Upper lobe of right lung (tissue), 1 donor: ENCODE results near the gene ADAMTS12. TPM values are rescaled to one million over a fixed set of nuclear protein-coding genes. Genes with fewer than 3 reads are reported as not detected.

Experiments
- ATAC-seq: fragments of 200-7000 bp; cut with Tn5 transposase; one replicate; pipeline ENCODE4 v1.9.1; 2020; ENCODE audit warnings: mild to moderate bottlenecking, moderate library complexity
- DNase-seq: peaks from one replicate; pipeline ENCODE4 v3.0.0-alpha.2; 2020
- H3K27ac ChIP-seq: fragments of 200-600 bp; one replicate; pipeline ENCODE4 v1.8.0; 2022
- H3K27me3 ChIP-seq: fragments of 200-600 bp; one replicate; pipeline ENCODE4 v1.8.0; 2022; ENCODE audit warnings: mild to moderate bottlenecking
- H3K36me3 ChIP-seq: fragments of 200-600 bp; one replicate; pipeline ENCODE4 v1.8.0; 2022
- H3K4me1 ChIP-seq: fragments of 200-600 bp; one replicate; pipeline ENCODE4 v1.8.0; 2022
- H3K4me3 ChIP-seq: fragments of 200-600 bp; one replicate; pipeline ENCODE4 v1.8.0; 2022; ENCODE audit warnings: mild to moderate bottlenecking
- H3K9me3 ChIP-seq: fragments of 200-600 bp; one replicate; pipeline ENCODE4 v1.8.0; 2022
- CTCF ChIP-seq: fragments of 200-600 bp; IDR thresholded peaks from one replicate; pipeline ENCODE4 v1.8.0; 2022; ENCODE audit warnings: antibody characterized with exemption
- intact Hi-C: fragments of 100-400 bp; cut with DNase I; formaldehyde crosslinking; loops from one replicate; pipeline ENCODE4 v1.11.0; 2022
- total RNA-seq: library from RNA; stranded (reverse); fragmentation: NEBNext Ultra II Directional; extraction: Animal tissue kit (Norgen Biotek cat#: 25700); gene quantifications from one replicate; pipeline ENCODE4 v1.2.1, GENCODE V29; 2021
- donor health status: DM: no; HTN: yes; CAD: no; lungs with severe emphysema.

ADAMTS12 gene
- total RNA-seq, 1 donor from 2014 or later, result 11.2 TPM

GRCh38 chr5:33531824-33532223 is 360.0 kb downstream of the ADAMTS12 start:
- H3K27ac ChIP-seq, result no peak overlapping the region
- intact Hi-C loops, result no loop called here
- no peak overlapping the region for H3K4me3 ChIP-seq
- no peaks in the 10 kb centered on the region for H3K27me3 ChIP-seq
- DNase-seq (no peak), ATAC-seq (no peak)
- H3K4me1 ChIP-seq, result no peaks in the 10 kb centered on the region
- H3K36me3 ChIP-seq, result no peaks in the 10 kb centered on the region
- H3K9me3 ChIP-seq, result no peaks in the 10 kb centered on the region
- no peak for TF ChIP-seq CTCF

GRCh38 chr5:33531037-33531298 is 360.8 kb downstream of the ADAMTS12 start:
- no peak for TF ChIP-seq CTCF
- H3K27me3 ChIP-seq, result no peaks in the 10 kb centered on the region
- no peaks in the 10 kb centered on the region for H3K9me3 ChIP-seq
- intact Hi-C loops, result no loop called here
- DNase-seq (no peak), ATAC-seq (no peak)
- H3K4me3 ChIP-seq, result no peak overlapping the region
- no peaks in the 10 kb centered on the region for H3K4me1 ChIP-seq
- no peak overlapping the region for H3K27ac ChIP-seq
- no peaks in the 10 kb centered on the region for H3K36me3 ChIP-seq

GRCh38 chr5:33530183-33531036 is 361.4 kb downstream of the ADAMTS12 start:
- no peak for TF ChIP-seq CTCF
- intact Hi-C loops, result no loop called here
- H3K36me3 ChIP-seq, result no peaks in the 10 kb centered on the region

GRCh38 chr5:33527696-33528095 is 364.1 kb downstream of the ADAMTS12 start:
- H3K4me3 ChIP-seq, result no peak overlapping the region
- ATAC-seq (no peak), DNase-seq (no peak)
- H3K27ac ChIP-seq, result no peak overlapping the region
- H3K36me3 ChIP-seq, result no peaks in the 10 kb centered on the region
- TF ChIP-seq CTCF, result no peak
- intact Hi-C loops, result no loop called here
- H3K4me1 ChIP-seq, result no peaks in the 10 kb centered on the region
- H3K27me3 ChIP-seq, result no peaks in the 10 kb centered on the region
- no peaks in the 10 kb centered on the region for H3K9me3 ChIP-seq

More at GRCh38 chr5:33530183-33531036, 361.4 kb downstream of the ADAMTS12 start:
- ATAC-seq (no peak), DNase-seq (peak; percentile 54)
- Histone ChIP-seq H3K27me3 (no peaks in the 10 kb centered on the region), H3K9me3 (no peaks in the 10 kb centered on the region), H3K27ac (no peak overlapping the region), H3K4me3 (no peak overlapping the region), H3K4me1 (no peaks in the 10 kb centered on the region)

- ATAC-seq (no peak), DNase-seq (no peak)
- no peak for TF ChIP-seq CTCF
- Histone ChIP-seq H3K4me1 (no peaks in the 10 kb centered on the region), H3K36me3 (no peaks in the 10 kb centered on the region), H3K27me3 (no peaks in the 10 kb centered on the region), H3K9me3 (no peaks in the 10 kb centered on the region), H3K4me3 (no peak overlapping the region), H3K27ac (no peak overlapping the region)
- intact Hi-C loops, result no loop called here
Observed at GRCh38 chr5:33526755-33527154, 365.0 kb downstream of the ADAMTS12 start.

- ATAC-seq (no peak), DNase-seq (no peak)
- intact Hi-C loops, result no loop called here
- no peaks in the 10 kb centered on the region for H3K4me1 ChIP-seq
- H3K27me3 ChIP-seq, result no peaks in the 10 kb centered on the region
- no peak overlapping the region for H3K27ac ChIP-seq
- H3K9me3 ChIP-seq, result no peaks in the 10 kb centered on the region
- no peaks in the 10 kb centered on the region for H3K36me3 ChIP-seq
- no peak for TF ChIP-seq CTCF
- no peak overlapping the region for H3K4me3 ChIP-seq
Observed at GRCh38 chr5:33524476-33524875, 367.3 kb downstream of the ADAMTS12 start.
